Measurements from ENCODE around the gene ZYX.

Gene ZYX

GRCh38 chr7:143380646-143381426, at the start of gene ZYX:
Gene ZYX, plus strand, starts transcription at chr7:143381345. Its CDS starts 227 bp downstream, at chr7:143381572.
- peak; percentile 80 to 87 for DNase-seq (ENCODE audit: extremely low read depth in 1 of 2, low read depth in 1 of 2)

GRCh38 chr7:143334244-143334643, 46.9 kb upstream of the ZYX start:
- DNase-seq (ENCODE audit: extremely low read depth in 1 of 2, low read depth in 1 of 2): no peak

GRCh38 chr7:143337216-143337615, 43.9 kb upstream of the ZYX start:
- no peak for DNase-seq (ENCODE audit: extremely low read depth in 1 of 2, low read depth in 1 of 2)

- DNase-seq (ENCODE audit: extremely low read depth in 1 of 2, low read depth in 1 of 2): no peak
Measured at GRCh38 chr7:143341842-143342241, 39.3 kb upstream of the ZYX start.

- no peak for DNase-seq (ENCODE audit: extremely low read depth in 1 of 2, low read depth in 1 of 2)
Measured at GRCh38 chr7:143343596-143343995, 37.5 kb upstream of the ZYX start.

GRCh38 chr7:143345428-143345900, 35.7 kb upstream of the ZYX start:
- DNase-seq (ENCODE audit: extremely low read depth in 1 of 2, low read depth in 1 of 2): peak; percentile 29 to 57

- DNase-seq (ENCODE audit: extremely low read depth in 1 of 2, low read depth in 1 of 2): no peak
Measured at GRCh38 chr7:143346018-143346417, 35.1 kb upstream of the ZYX start.

- DNase-seq (ENCODE audit: extremely low read depth in 1 of 2, low read depth in 1 of 2): no peak
Measured at GRCh38 chr7:143347950-143348349, 33.2 kb upstream of the ZYX start.

GRCh38 chr7:143351060-143351459, 30.1 kb upstream of the ZYX start:
- DNase-seq (ENCODE audit: extremely low read depth in 1 of 2, low read depth in 1 of 2): no peak

GRCh38 chr7:143351574-143351973, 29.6 kb upstream of the ZYX start:
- DNase-seq (ENCODE audit: extremely low read depth in 1 of 2, low read depth in 1 of 2): no peak

GRCh38 chr7:143352531-143353002, 28.6 kb upstream of the ZYX start:
- no peak for DNase-seq (ENCODE audit: extremely low read depth in 1 of 2, low read depth in 1 of 2)

- no peak for DNase-seq (ENCODE audit: extremely low read depth in 1 of 2, low read depth in 1 of 2)
Measured at GRCh38 chr7:143354376-143354775, 26.8 kb upstream of the ZYX start.

- DNase-seq (ENCODE audit: extremely low read depth in 1 of 2, low read depth in 1 of 2): no peak
Measured at GRCh38 chr7:143354965-143355364, 26.2 kb upstream of the ZYX start.

GRCh38 chr7:143355450-143356385, 25.4 kb upstream of the ZYX start:
- no peak for DNase-seq (ENCODE audit: extremely low read depth in 1 of 2, low read depth in 1 of 2)

- no peak for DNase-seq (ENCODE audit: extremely low read depth in 1 of 2, low read depth in 1 of 2)
Measured at GRCh38 chr7:143356414-143357050, 24.6 kb upstream of the ZYX start.

- no peak for DNase-seq (ENCODE audit: extremely low read depth in 1 of 2, low read depth in 1 of 2)
Measured at GRCh38 chr7:143358626-143359025, 22.5 kb upstream of the ZYX start.

- DNase-seq (ENCODE audit: extremely low read depth in 1 of 2, low read depth in 1 of 2): no peak
Measured at GRCh38 chr7:143359771-143360353, 21.3 kb upstream of the ZYX start.

- no peak for DNase-seq (ENCODE audit: extremely low read depth in 1 of 2, low read depth in 1 of 2)
Measured at GRCh38 chr7:143360788-143361551, 20.2 kb upstream of the ZYX start.

GRCh38 chr7:143361552-143362130, 19.5 kb upstream of the ZYX start:
- DNase-seq (ENCODE audit: extremely low read depth in 1 of 2, low read depth in 1 of 2): no peak
